OCI-LY3 (cell line): ENCODE data around the gene CCL4.

Experiments used
- H2AFZ ChIP-seq: fragments of 200-600, 300-600 bp; shearing (Covaris generic); 2 replicates; pipeline ENCODE4 v1.6.0; 2014; ENCODE audit warnings: antibody characterized with exemption, low read depth, low read length
- H3K27ac ChIP-seq: fragments of 200-600, 300-600 bp; sonication (generic); 2 replicates; pipeline ENCODE4 v1.5.1; 2014; ENCODE audit warnings: mild to moderate bottlenecking, low read length, moderate library complexity, mixed read lengths
- H3K27me3 ChIP-seq: fragments of 200-600, 300-600 bp; sonication (generic); 2 replicates; pipeline ENCODE4 v1.6.1; 2014; ENCODE audit warnings: low read depth, low read length, mixed read lengths
- H3K36me3 ChIP-seq: fragments of 200-600, 300-600 bp; sonication (generic); replicated peaks from 2 replicates; pipeline ENCODE3; 2014; ENCODE audit warnings: low read depth, low read length, mixed read lengths
- H3K4me1 ChIP-seq: fragments of 300-600, 200-600 bp; sonication (generic); 2 replicates; pipeline ENCODE4 v1.6.1; 2014; ENCODE audit warnings: low read length, mixed read lengths
- H3K4me2 ChIP-seq: fragments of 200-600, 300-600 bp; sonication (generic); 2 replicates; pipeline ENCODE4 v1.6.1; 2014; ENCODE audit warnings: low read length, mixed read lengths
- H3K4me3 ChIP-seq: fragments of 300-600, 200-600 bp; sonication (generic); 2 replicates; pipeline ENCODE4 v1.5.1; 2014; ENCODE audit warnings: antibody characterized with exemption, mild to moderate bottlenecking, low read length, moderate library complexity
- H3K79me2 ChIP-seq: fragments of 300-600, 200-600 bp; shearing (Covaris generic); 2 replicates; pipeline ENCODE4 v1.6.1; 2014; ENCODE audit warnings: mild to moderate bottlenecking, low read length, mixed read lengths
- H3K9ac ChIP-seq: fragments of 300-600, 200-600 bp; shearing (Covaris generic); 2 replicates; pipeline ENCODE4 v1.6.0; 2014; ENCODE audit warnings: mild to moderate bottlenecking, low read length, moderate library complexity
- H3K9me3 ChIP-seq: fragments of 200-600, 300-600 bp; shearing (Covaris generic); 2 replicates; pipeline ENCODE4 v1.6.1; 2014; ENCODE audit warnings: low read length, mixed read lengths; ENCODE audit not compliant: insufficient read depth
- H4K20me1 ChIP-seq: fragments of 200-600, 300-600 bp; sonication (generic); 2 replicates; pipeline ENCODE4 v1.6.1; 2016; ENCODE audit warnings: low read length, mixed read lengths; ENCODE audit not compliant: insufficient read depth
- CTCF ChIP-seq: fragments of 200-600, 300-600 bp; sonication (generic); IDR thresholded peaks from 2 replicates; pipeline ENCODE4 v1.5.1; 2014; ENCODE audit warnings: antibody characterized with exemption, low read length, low read depth
- EZH2phosphoT487 ChIP-seq: fragments of 200-600 bp; shearing (Covaris generic); IDR thresholded peaks from 2 replicates; pipeline ENCODE4 v1.6.1; 2018; ENCODE audit warnings: antibody characterized with exemption, mixed run types, low read depth

CCL4 gene

GRCh38 chr17:36149296-36149820, 45.7 kb downstream of the CCL4 start:
- H3K36me3 ChIP-seq: no peaks in the 10 kb centered on the region
- H3K79me2 ChIP-seq: no peaks in the 10 kb centered on the region
- peak overlapping the region; percentile 30; the same call in 1 of the 2 replicates for H2AFZ ChIP-seq
- H3K4me1 ChIP-seq: peaks cover 52% of the 10 kb centered on the region
- H3K4me2 ChIP-seq: peak overlapping the region; percentile 67
- peaks cover 19% of the 10 kb centered on the region for H3K27me3 ChIP-seq
- H3K9me3 ChIP-seq: no peaks in the 10 kb centered on the region
- no peak for TF ChIP-seq CTCF
- no peak for TF ChIP-seq EZH2phosphoT487
- H3K4me3 ChIP-seq: peak overlapping the region; percentile 51
- H3K9ac ChIP-seq: peak overlapping the region; percentile 1; the same call in 1 of the 2 replicates
- no peaks in the 10 kb centered on the region for H4K20me1 ChIP-seq
- H3K27ac ChIP-seq: no peak overlapping the region

- Histone ChIP-seq H3K27ac (no peak overlapping the region), H3K79me2 (no peaks in the 10 kb centered on the region), H2AFZ (no peak overlapping the region), H3K4me2 (no peak overlapping the region), H3K4me3 (no peak overlapping the region), H3K9ac (no peak overlapping the region), H3K27me3 (peaks cover 16% of the 10 kb centered on the region), H4K20me1 (no peaks in the 10 kb centered on the region), H3K4me1 (peaks cover 62% of the 10 kb centered on the region), H3K36me3 (no peaks in the 10 kb centered on the region), H3K9me3 (no peaks in the 10 kb centered on the region)
- TF ChIP-seq EZH2phosphoT487 (no peak), CTCF (no peak)
Observed at GRCh38 chr17:36151891-36152638, 48.4 kb downstream of the CCL4 start.

DNA sequence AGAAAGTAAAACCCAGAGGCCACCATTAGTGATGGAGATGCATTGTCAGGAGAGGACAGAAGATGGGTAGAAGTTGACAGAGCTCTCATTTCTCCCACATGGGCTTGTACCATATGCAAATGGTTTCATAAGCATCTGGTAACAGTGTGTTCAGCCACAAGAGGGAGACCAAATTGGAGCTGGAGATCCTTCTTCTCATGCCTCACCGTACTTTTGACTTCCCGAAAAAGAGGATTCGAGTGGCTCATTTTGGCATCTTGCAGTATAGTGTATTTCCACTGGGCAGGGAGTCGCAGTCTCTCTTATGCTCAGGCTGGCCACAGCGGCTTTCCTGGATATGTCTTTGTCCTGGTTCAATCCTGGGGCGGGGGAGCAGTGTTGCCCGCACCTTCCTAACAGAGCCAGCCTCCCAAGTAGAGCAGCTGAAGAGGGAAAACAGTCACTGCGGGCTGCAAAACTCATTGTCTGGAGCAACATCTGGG, 49.1 kb downstream of the CCL4 start:
- Histone ChIP-seq H3K4me2 (no peak overlapping the region), H3K4me1 (peaks cover 58% of the 10 kb centered on the region), H3K36me3 (no peaks in the 10 kb centered on the region), H3K9me3 (no peaks in the 10 kb centered on the region), H3K4me3 (no peak overlapping the region), H3K79me2 (no peaks in the 10 kb centered on the region), H3K27ac (no peak overlapping the region), H4K20me1 (no peaks in the 10 kb centered on the region), H3K9ac (no peak overlapping the region), H2AFZ (no peak overlapping the region), H3K27me3 (peaks cover 14% of the 10 kb centered on the region)
- peak; percentile 12; the same call in 1 of the 2 replicates for TF ChIP-seq CTCF
- no peak for TF ChIP-seq EZH2phosphoT487

- H3K36me3 ChIP-seq: no peaks in the 10 kb centered on the region
- H3K27ac ChIP-seq: peak overlapping the region; percentile 40
- H2AFZ ChIP-seq: no peak overlapping the region
- no peak for TF ChIP-seq CTCF
- no peaks in the 10 kb centered on the region for H3K9me3 ChIP-seq
- no peaks in the 10 kb centered on the region for H3K79me2 ChIP-seq
- peak overlapping the region; percentile 62 for H3K4me3 ChIP-seq
- H3K9ac ChIP-seq: peak overlapping the region; percentile 6; the same call in 1 of the 2 replicates
- H4K20me1 ChIP-seq: no peaks in the 10 kb centered on the region
- peaks cover 44% of the 10 kb centered on the region for H3K4me1 ChIP-seq
- H3K27me3 ChIP-seq: peaks cover 9% of the 10 kb centered on the region
- H3K4me2 ChIP-seq: peak overlapping the region; percentile 76
Observed at GRCh38 chr17:36153895-36154610, 50.4 kb downstream of the CCL4 start.
